ENCODE data around the gene ZNHIT2.

Gene ZNHIT2

DNA sequence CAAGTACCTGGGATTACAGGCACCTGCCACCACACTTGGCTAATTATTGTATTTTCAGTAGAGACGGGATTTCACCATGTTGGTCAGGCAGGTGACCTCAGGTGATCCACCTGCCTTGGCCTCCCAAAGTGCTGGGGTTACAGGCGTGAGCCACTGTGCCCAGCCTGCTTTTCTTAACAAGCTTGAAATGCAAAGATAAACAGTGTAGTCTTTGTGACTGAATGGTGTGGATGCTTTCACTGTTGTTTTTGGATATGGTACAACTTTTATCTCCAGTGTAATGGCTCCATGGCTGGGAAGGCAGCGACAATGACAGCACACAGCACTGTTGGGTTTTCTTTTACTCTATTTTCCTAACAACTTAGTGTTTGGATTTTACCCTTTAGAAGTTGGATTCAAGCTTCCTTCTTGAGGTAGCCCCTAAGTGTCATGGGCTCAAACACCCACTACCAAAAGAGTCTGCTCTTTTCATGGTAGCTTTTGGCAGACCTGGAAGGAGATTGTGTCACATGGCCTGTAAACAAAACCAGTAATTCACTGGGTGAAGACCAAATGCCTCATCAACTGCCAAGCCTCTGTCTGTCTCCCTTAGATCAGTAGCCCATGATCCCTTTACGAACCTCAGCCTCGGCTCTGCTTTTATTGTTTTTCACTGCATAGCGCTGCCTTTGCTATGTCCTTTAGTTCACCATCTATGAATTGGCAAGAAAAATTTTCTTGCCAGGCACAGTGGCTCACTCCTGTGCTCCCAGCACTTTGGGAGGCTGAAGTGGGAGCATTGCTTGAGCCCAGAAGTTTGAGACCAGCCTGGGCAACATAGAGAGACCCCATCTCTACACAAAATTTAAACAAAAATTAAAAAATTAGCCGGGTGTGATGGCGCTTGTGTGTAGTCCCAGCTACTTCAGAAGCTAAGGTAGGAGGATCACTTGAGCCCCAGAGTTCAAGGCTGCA is 15.1 kb downstream of the ZNHIT2 start:
- DNase-seq: no peak

- DNase-seq: no peak
These were observed 16.7 kb downstream of the ZNHIT2 start for GRCh38 chr11:65100674-65101350.

DNA sequence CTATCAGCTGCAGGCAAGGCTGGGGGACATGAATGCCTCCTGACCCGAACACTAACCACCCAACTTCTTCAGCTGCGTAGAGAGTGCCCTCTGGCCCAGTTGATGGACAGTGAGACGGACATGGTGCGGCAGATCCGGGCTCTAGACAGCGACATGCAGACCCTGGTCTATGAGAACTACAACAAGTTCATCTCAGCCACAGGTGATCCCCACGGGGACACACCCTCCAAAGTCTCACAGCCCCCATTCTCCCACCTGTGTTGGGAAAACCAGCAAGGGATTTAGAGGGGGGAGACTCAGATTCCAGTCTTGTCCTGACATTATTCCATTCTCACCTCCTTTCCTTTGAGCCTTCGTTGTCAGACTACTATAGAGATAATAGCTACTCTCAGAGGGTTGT is 20.6 kb downstream of the ZNHIT2 start:
- no peak for DNase-seq

DNA sequence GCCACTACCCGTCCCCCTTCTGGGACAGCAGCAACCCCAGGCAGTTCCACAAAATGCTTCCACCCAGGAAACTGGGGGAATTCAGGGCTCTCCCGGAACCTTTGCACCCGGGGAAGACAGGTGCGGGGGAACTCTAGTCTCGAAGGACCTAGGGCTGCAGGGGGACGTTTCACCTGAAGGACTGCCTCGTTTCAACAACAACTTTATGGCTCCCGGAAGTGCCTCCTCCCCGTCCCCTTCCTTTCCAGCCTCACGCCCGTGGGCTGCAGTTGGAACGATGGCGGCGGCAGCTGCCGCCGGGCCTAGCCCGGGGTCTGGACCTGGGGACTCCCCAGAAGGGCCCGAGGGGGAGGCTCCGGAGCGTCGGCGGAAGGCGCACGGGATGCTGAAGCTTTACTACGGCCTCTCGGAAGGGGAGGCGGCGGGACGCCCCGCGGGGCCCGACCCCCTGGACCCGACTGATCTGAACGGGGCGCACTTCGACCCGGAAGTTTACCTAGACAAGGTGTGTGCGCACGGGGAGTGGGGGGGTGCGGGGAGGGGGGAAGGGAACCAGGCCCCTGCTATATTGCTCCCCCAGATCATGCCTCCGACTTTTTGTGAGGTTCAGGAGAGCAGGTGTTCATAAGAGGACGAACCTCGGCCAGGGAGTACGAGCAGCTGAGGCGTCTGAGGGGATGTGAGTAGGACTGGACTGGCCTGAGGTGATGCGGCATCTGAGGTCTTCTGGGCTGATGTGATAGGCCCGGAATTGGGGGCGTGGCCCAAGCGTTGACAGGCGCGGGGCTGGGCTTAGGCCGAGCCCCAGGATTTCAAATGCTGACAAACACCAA is 21.3 kb downstream of the ZNHIT2 start, which contains the start of gene VPS51:
Gene VPS51 (plus strand): TSS at position 241 of the 833 bp plus-strand sequence. CDS start 37 bp downstream, at position 278.
- DNase-seq: peak; percentile 84

GRCh38 chr11:65095427-65095826 is 22.1 kb downstream of the ZNHIT2 start:
- no peak for DNase-seq

DNA sequence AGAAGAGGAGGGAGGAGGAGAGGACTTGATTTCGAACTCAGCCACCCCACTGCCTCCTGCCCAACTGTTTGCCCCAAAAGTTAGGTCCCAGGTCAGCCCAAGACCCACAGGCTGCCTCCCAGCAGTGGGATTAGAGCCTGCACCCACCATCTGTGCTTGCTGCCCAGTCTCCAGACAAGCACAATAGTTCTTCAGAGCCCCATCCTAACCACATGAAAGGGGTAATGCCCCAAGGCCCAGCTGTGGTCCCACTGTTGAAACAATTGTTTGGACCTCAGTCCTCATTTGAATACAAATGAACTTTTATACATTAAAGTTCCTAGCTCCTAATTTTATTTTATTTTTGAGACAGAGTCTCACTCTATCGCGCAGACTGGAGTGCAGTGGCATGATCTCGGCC is 26.9 kb downstream of the ZNHIT2 start:
- no peak for DNase-seq

DNA sequence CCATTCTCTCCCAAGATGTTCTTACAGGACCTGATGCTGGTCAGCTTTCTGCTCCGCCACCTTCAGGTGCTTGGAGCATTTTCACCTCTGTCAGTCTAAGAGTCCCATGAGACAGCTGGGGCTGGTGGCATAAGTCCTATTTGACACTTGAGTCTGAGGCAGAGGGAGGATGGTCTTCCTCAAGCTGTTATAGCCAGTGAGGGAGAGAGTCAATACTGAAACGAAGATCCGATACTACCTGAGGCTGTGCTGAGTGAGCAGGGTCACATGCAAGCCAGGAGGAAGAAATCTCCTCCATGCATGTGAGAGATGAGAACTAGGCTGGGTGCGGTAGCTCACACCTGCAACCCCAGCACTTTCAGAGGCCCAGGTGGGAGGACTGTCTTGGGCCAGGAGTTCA is 27.9 kb downstream of the ZNHIT2 start:
- no peak for DNase-seq

- DNase-seq: no peak
These were observed 29.7 kb downstream of the ZNHIT2 start for GRCh38 chr11:65087827-65088226.

GRCh38 chr11:65087216-65087615 is 30.3 kb downstream of the ZNHIT2 start:
- DNase-seq: no peak

DNA sequence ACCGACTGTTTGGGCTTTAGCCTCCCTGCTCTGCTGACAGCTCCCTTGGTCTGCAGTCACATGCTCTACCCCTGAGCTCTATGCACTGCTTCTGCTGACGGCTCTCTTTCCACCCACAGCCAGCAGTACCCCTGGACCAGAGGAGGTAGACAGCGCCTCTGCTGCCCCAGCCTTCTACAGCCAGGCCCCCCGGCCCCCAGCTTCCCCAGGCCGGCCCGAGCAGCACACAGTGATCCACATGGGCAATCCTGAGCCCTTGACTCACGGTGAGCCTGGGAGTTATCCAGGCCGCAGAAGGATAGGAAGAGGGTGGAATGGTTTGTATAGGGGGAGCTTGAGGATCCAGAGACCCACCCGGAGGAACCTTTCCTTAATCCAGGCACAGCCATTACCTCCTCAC is 30.7 kb downstream of the ZNHIT2 start:
- no peak for DNase-seq

- no peak for DNase-seq
These were observed 32.1 kb downstream of the ZNHIT2 start for GRCh38 chr11:65085446-65085845.

DNA sequence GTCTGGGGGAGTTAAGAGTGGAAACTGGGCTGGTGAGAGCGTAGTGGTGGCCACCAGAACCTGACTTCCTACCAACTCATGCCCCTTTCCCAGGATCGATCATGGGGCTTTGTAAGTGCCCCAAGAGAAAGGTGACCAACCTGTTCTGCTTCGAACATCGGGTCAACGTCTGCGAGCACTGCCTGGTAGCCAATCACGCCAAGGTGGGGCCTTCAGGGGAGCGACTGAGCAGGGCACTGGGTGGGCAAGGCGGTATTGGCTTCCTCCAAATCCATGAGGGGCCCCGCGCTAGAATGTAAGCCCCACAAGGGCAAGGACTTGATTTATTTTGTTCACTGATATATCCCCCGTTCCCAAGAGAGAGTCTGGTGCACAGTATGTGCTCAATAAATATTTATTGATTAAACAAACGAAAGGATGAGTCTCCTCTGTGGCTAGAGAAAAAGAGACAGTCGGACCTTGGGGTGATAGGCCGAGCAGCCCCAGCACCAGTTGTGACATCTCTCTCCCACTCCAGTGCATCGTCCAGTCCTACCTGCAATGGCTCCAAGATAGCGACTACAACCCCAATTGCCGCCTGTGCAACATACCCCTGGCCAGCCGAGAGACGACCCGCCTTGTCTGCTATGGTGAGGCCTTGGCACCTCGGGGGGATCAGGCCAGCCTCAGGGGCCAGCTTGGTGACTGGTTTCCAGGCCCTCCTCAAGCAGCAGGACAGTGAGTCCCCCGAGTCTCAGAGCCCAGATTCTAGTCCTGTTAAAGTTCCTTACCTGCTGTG is 32.7 kb downstream of the ZNHIT2 start:
- no peak for DNase-seq

DNA sequence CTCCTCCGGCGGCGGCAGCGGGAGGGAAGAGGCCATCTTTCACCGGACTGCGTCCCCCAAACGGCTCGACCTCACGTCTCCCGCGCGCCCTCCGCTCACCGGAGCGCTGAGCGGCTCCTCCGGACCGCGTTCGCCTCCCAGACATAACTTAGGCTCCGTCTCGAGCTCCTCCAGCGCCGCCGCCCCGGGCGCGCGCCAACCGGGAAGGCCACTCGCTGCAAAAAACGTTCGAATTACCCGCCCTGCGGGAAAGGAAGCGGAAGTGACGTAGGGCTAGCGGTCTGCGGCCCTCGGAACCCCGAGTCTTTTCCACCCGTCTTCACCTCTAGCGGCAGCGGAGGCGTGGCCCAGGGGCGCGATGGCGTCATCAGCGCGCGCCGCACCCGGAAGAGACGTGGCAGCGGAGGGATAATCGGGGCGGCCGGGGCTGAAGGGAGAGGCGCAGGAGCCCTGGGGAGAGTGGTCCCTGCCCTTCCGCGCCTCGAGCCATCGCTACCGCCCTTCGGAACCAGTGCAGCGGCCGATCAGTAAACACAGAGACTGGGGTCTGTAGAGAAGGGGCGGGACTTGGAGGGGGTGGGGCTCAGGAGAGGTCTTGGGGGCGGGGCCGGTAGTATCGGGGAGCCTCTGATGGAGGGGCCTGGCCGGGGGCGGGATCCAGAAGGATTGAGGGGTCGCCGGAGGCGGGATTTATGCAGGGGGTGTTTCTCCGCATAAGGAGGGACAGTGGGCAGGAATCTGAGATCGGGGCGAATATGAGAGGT is 33.5 kb downstream of the ZNHIT2 start, which contains the start of the genes CDCA5 and ZFPL1:
Gene CDCA5 (minus strand): TSS at position 207 of the 764 bp plus-strand sequence. CDS start 62 bp downstream, at position 145.
Gene ZFPL1 (plus strand): TSS at position 389 of the 764 bp plus-strand sequence. CDS start 477 bp downstream, outside the sequence.
- DNase-seq: peak; percentile 95

DNA sequence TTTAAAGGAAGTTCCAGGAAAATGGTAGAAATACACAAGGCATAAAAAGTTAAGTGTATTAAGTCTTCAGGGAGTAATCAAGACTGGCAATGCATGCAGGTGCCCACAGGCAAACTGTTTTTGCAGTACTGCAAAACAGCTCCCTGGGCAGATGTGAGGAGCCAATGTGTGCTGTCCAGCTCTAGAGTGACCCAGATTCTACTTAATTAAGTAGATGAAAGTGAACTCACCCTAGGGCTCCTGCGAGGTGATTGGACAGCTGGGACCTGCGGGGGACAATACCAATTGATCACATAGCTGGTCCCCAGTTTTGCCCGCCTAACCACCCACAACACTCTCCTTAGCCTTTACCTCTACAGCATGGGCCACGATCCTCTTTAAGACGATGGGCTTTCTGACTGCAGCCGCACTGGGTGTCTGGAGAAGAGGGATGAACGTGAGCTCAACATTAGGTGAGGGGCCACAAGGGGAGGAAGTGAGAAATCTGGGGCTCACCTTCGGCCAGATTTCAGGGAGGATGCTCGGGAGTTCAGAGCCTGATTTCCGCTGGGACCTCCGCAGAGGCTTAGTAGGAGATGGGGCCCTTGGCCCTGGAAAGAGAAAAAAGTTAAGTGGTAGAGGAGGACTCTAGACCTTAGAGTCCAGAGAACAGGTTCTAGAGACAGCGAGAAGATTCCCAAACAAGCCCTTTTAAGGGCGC is 34.2 kb downstream of the ZNHIT2 start:
- no peak for DNase-seq

- DNase-seq: no peak
These were observed 38.6 kb downstream of the ZNHIT2 start for GRCh38 chr11:65078786-65079342.

- peak; percentile 3 for DNase-seq
These were observed 39.4 kb downstream of the ZNHIT2 start for GRCh38 chr11:65078151-65078550.

- DNase-seq: no peak
These were observed 40.0 kb downstream of the ZNHIT2 start for GRCh38 chr11:65077451-65077850.

GRCh38 chr11:65072631-65072966 is 44.9 kb downstream of the ZNHIT2 start:
- no peak for DNase-seq

- no peak for DNase-seq
These were observed 45.4 kb downstream of the ZNHIT2 start for GRCh38 chr11:65071907-65072630.

DNA sequence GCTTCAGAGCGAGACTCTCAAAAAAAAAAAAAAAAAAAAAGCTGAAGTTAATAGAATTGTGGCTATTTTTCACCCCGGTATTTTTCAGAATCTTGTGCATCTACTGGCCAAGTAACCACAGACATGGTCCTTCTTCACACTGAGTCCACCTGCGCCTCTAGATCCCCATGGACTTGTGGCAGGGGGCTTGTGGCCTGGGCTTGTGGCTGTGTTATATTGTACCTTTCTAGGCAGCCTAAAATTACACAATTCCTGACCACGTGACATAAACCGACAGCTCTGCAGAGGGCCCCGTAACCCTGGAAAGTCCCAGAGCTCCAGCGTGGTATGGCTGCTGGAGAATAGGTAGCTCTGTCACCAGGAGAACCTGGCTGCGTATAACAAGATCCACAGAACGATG is 48.3 kb downstream of the ZNHIT2 start:
- DNase-seq: no peak
